ENCODE measurements around the gene MLLT10.

Gene MLLT10

GRCh38 chr10:21638681-21639080, 104.6 kb downstream of the MLLT10 start:
- no peak overlapping the region for H3K4me3 ChIP-seq (ENCODE audit: low read depth, low read length)
- TF ChIP-seq MYC (IDR thresholded peaks at IDR 0.05; ENCODE audit: low read depth, low read length): no peak
- TF ChIP-seq CTCF (IDR thresholded peaks at IDR 0.05; ENCODE audit: low read depth, low read length): no peak
- no peak for TF ChIP-seq POLR2A (IDR thresholded peaks at IDR 0.05; ENCODE audit: extremely low read depth, insufficient read length)
- no peak for TF ChIP-seq MAX (IDR thresholded peaks at IDR 0.05; ENCODE audit: low read depth, low read length)
- no peak for DNase-seq (ENCODE audit: low read depth)

GRCh38 chr10:21648040-21648439, 114.0 kb downstream of the MLLT10 start:
- no peak overlapping the region for H3K4me3 ChIP-seq (ENCODE audit: low read depth, low read length)
- TF ChIP-seq POLR2A (IDR thresholded peaks at IDR 0.05; ENCODE audit: extremely low read depth, insufficient read length) (no peak), CTCF (IDR thresholded peaks at IDR 0.05; ENCODE audit: low read depth, low read length) (no peak), MYC (IDR thresholded peaks at IDR 0.05; ENCODE audit: low read depth, low read length) (no peak), MAX (IDR thresholded peaks at IDR 0.05; ENCODE audit: low read depth, low read length) (no peak)
- DNase-seq (ENCODE audit: low read depth): no peak

GRCh38 chr10:21649454-21649872, 115.4 kb downstream of the MLLT10 start:
- peak; percentile 30 for DNase-seq (ENCODE audit: low read depth)
- TF ChIP-seq MYC (IDR thresholded peaks at IDR 0.05; ENCODE audit: low read depth, low read length) (no peak), POLR2A (IDR thresholded peaks at IDR 0.05; ENCODE audit: extremely low read depth, insufficient read length) (no peak), CTCF (IDR thresholded peaks at IDR 0.05; ENCODE audit: low read depth, low read length) (no peak), MAX (IDR thresholded peaks at IDR 0.05; ENCODE audit: low read depth, low read length) (no peak)
- H3K4me3 ChIP-seq (ENCODE audit: low read depth, low read length): no peak overlapping the region

GRCh38 chr10:21650353-21650752, 116.3 kb downstream of the MLLT10 start:
- no peak for DNase-seq (ENCODE audit: low read depth)
- no peak overlapping the region for H3K4me3 ChIP-seq (ENCODE audit: low read depth, low read length)
- TF ChIP-seq CTCF (IDR thresholded peaks at IDR 0.05; ENCODE audit: low read depth, low read length) (no peak), POLR2A (IDR thresholded peaks at IDR 0.05; ENCODE audit: extremely low read depth, insufficient read length) (no peak), MYC (IDR thresholded peaks at IDR 0.05; ENCODE audit: low read depth, low read length) (no peak), MAX (IDR thresholded peaks at IDR 0.05; ENCODE audit: low read depth, low read length) (no peak)

GRCh38 chr10:21655236-21655635, 121.2 kb downstream of the MLLT10 start:
- no peak for TF ChIP-seq CTCF (IDR thresholded peaks at IDR 0.05; ENCODE audit: low read depth, low read length)
- no peak for TF ChIP-seq POLR2A (IDR thresholded peaks at IDR 0.05; ENCODE audit: extremely low read depth, insufficient read length)
- no peak overlapping the region for H3K4me3 ChIP-seq (ENCODE audit: low read depth, low read length)
- DNase-seq (ENCODE audit: low read depth): no peak

- H3K4me3 ChIP-seq (ENCODE audit: low read depth, low read length): no peak overlapping the region
- no peak for DNase-seq (ENCODE audit: low read depth)
- TF ChIP-seq CTCF (IDR thresholded peaks at IDR 0.05; ENCODE audit: low read depth, low read length): no peak
- no peak for TF ChIP-seq POLR2A (IDR thresholded peaks at IDR 0.05; ENCODE audit: extremely low read depth, insufficient read length)
- TF ChIP-seq MAX (IDR thresholded peaks at IDR 0.05; ENCODE audit: low read depth, low read length): no peak
- TF ChIP-seq MYC (IDR thresholded peaks at IDR 0.05; ENCODE audit: low read depth, low read length): no peak
Measured at GRCh38 chr10:21655687-21656086, 121.7 kb downstream of the MLLT10 start.

All from NB4 (cell line).